Cardiac fibroblast (primary cell): ENCODE measurements around the gene PELI2.

Experiments
- DNase-seq, 2 donors: peaks; one replicate each; pipeline versions ENCODE4 v3.0.0 to v3.0.0-alpha.2; 2010; ENCODE audit warnings: low read depth in 2 of 2
- H3K4me3 ChIP-seq, 2 donors: replicated peaks in 1 of 2; 1 replicate in 1 of 2; 2 replicates in 1 of 2; pipeline ENCODE4 v1.5.1; 2011; ENCODE audit warnings: low read depth in 2 of 2, low read length in 2 of 2, mild to moderate bottlenecking in 2 of 2, moderate library complexity in 1 of 2
- TF ChIP-seq, protein P1 (sequence below): IDR thresholded peaks from one replicate; pipeline ENCODE4 v1.5.1; 2011; ENCODE audit warnings: low read depth, mild to moderate bottlenecking, low read length, inconsistent platforms

The PELI2 gene

DNA sequence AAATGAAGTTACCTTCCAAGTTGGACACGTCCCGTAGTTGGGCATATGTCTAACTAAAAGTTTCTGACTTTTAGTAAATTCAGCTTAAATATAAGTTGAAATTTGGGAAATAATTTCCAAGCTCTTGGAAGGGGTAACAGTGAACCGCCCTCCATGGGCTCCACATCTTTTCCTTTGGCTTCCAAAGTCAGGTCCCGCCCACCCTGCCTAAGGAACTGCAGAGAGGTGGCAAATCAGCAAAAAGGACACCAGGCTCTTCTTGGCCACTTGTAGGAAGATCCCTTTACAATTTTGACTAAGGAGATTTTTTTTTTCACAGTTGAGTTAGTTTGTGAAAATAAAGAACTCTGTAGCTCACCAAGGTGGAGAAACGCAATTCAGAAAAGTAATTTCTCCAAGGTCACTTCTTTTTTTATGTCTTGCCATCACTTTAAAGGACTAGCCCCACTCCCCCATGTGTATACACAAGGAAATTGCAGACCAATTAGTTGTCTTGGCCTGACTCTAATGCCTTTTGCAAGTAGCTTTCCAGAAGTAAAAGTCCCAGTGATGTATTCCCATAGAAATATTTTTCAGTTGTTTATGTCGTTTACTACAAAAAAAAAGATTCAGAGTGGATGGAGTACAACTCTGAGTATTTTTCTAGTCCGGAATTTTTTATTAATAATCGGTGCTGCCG lies 181.2 kb downstream of the PELI2 start:
- TF ChIP-seq, protein P1, sequence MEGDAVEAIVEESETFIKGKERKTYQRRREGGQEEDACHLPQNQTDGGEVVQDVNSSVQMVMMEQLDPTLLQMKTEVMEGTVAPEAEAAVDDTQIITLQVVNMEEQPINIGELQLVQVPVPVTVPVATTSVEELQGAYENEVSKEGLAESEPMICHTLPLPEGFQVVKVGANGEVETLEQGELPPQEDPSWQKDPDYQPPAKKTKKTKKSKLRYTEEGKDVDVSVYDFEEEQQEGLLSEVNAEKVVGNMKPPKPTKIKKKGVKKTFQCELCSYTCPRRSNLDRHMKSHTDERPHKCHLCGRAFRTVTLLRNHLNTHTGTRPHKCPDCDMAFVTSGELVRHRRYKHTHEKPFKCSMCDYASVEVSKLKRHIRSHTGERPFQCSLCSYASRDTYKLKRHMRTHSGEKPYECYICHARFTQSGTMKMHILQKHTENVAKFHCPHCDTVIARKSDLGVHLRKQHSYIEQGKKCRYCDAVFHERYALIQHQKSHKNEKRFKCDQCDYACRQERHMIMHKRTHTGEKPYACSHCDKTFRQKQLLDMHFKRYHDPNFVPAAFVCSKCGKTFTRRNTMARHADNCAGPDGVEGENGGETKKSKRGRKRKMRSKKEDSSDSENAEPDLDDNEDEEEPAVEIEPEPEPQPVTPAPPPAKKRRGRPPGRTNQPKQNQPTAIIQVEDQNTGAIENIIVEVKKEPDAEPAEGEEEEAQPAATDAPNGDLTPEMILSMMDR = no peak
- peak in 1 of 2 donors; percentile 34 for DNase-seq
- H3K4me3 ChIP-seq = no peak overlapping the region

DNA sequence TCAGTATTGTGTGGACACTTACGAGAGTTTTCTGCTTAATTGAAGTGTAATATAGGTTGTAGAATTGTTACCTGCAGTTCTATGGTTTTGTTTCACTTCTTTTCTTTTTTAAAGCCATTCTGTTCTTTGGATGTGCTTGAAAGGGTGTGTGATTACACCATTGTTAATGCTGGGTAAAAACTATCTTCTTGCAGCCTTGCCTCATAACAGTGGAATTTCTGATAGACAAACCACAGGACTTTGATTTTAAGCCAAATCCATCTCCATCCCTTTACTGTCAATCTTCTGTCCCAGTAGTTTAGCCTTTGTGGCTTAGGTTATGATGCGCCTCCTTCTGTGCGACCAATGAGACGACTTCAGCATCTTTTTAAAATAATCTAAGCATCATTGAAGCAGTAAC lies 182.3 kb downstream of the PELI2 start:
- no peak overlapping the region for H3K4me3 ChIP-seq
- peak; percentile 40 to 57 for DNase-seq
- TF ChIP-seq, protein P1 = no peak

DNA sequence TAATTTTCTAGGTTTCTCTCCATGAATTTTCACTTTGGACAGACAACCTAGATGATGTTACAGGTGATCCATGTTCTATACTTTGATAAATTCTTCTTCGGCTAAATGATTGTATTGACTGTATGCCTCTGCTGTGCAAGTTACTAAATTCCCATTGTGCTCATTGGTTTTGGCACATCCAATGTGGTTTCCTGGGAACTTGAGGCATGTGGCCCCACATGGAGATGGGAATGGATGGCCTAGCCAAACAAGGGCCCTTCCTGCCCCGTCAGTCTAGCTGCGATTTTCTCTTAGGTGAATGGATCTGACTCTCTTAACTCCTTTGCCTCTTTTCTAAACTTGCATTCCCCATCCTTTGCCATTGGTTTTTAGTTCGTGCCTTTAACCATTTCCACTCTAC lies 186.2 kb downstream of the PELI2 start:
- DNase-seq = no peak
- H3K4me3 ChIP-seq = no peak overlapping the region
- TF ChIP-seq, protein P1 = no peak

DNA sequence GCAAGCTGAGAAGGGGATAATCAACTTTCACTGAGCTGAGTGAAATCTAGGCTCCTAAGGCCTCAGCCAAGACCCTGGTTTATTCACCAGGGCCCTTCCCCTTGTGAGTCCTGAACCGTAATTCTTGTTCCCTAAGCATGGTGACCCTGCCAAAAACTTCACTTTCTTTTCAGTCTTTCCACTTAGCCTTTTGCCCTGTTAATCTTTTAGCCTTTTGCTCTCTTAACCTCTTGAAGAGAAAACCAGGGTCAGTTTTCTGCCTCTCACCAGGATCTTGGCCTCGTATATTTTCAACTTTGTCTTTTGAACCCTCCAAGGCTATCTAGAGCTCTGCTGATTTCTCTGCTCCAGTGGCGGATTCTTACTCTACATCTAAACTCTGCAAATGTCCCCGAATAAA lies 191.0 kb downstream of the PELI2 start:
- TF ChIP-seq, protein P1 = no peak

DNA sequence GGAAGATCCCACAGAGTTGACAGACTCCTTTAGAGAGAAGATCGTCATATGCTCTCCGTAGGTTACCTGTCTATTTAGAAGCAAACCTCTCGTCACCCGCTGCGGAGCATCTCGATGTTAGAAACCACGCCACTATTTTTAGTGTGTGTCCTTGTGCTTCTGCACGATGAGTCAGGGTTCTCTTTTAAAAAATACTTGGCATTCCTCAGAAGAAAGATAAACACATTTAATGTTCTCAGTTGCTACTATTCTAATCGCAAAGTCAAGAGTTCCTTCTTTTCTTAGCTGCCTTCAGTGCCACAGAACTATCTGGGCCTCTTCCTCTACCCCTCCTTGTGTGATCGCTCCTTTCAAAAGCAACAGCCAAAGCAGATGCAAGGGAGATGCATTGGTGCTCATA lies 192.4 kb downstream of the PELI2 start:
- peak; percentile 50 to 65 for DNase-seq
- no peak overlapping the region for H3K4me3 ChIP-seq
- TF ChIP-seq, protein P1 = no peak

More for the DNA sequence above, 191.0 kb downstream of the PELI2 start:
- no peak overlapping the region for H3K4me3 ChIP-seq
- no peak for DNase-seq

DNA sequence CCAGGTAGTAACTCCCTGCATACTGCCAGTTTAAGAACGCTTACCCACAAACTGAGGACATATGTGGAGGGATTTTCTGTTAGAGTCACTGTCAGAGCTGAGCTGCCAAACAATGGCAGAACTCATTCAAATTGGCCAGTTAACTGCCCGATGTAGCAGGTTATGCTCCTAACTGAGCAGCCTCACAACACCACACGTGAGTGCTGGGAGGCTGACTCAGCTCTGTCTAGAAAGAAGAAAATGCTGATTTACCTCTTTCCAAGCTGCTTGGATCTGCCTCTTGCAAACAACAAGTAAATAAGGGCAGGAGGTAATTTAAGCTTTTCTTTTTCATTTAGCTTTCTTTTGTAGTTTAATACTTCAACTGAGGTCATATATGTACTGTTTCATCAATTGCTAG lies 195.6 kb downstream of the PELI2 start:
- H3K4me3 ChIP-seq = no peak overlapping the region
- TF ChIP-seq, protein P1 = no peak

More for the DNA sequence above, 195.6 kb downstream of the PELI2 start:
- DNase-seq = no peak
